Ovary (tissue), 9 donors: ENCODE measurements around the gene CABLES1. TPM values are rescaled to one million over a fixed set of nuclear protein-coding genes. Genes with fewer than 3 reads are reported as not detected.

Source experiments
- DNase-seq, 5 donors: peaks; one replicate each; pipeline ENCODE4 v3.0.0-alpha.2; 2019 to 2020
- H3K27ac ChIP-seq, 2 donors: fragments of 200-600 bp; one replicate each; pipeline versions ENCODE4 v1.5.1 to v1.8.0; 2019 to 2022
- H3K27me3 ChIP-seq: fragments of 200-600 bp; one replicate; pipeline ENCODE4 v1.8.0; 2022
- H3K36me3 ChIP-seq: fragments of 200-600 bp; sonication (generic); one replicate; pipeline ENCODE4 v1.5.1; 2019
- H3K4me1 ChIP-seq: one replicate; pipeline ENCODE4 v1.8.1; 2013; ENCODE audit warnings: mild to moderate bottlenecking, moderate library complexity; ENCODE audit not compliant: insufficient read depth
- H3K4me3 ChIP-seq: fragments of 200-600 bp; sonication (generic); one replicate; pipeline ENCODE4 v1.5.1; 2017
- H3K9me3 ChIP-seq, 2 donors: fragments of 200-600 bp in 1 of 2; sonication (generic) in 1 of 2; one replicate each; pipeline versions ENCODE4 v1.5.1 to v1.8.1; 2013 to 2019; ENCODE audit warnings: mild to moderate bottlenecking in 1 of 2, moderate library complexity in 1 of 2
- EP300 ChIP-seq: sonication (generic); formaldehyde crosslinking; IDR thresholded peaks from one replicate; pipeline ENCODE4 v1.6.1; 2017; ENCODE audit warnings: antibody characterized with exemption
- POLR2A ChIP-seq: fragments of 450-650 bp; IDR thresholded peaks from one replicate; pipeline ENCODE4 v1.6.1; 2017; ENCODE audit warnings: antibody characterized with exemption, mild to moderate bottlenecking, moderate library complexity
- WGBS, 3 donors: extraction: QIAGEN DNeasy Blood & Tissue Kit in 1 of 3; methylation state at CpG; one replicate each; pipeline versions ENCODE4 v1.1.5 to v1.1.7; 2013 to 2017; 5-methylcytosine and 5-hydroxymethylcytosine counted together
- intact Hi-C, 4 donors: fragments of 100-400 bp; cut with DNase I; formaldehyde crosslinking; loops; one replicate each; pipeline versions ENCODE4 v1.11.0 to v1.15.1; 2022 to 2023
- polyA plus RNA-seq, 2 donors: library from polyadenylated mRNA; stranded (reverse); fragments of 200-250 nt in 1 of 2; fragments of 350-450 nt in 1 of 2; fragmentation: Illumina TruSeq in 1 of 2; extraction: RNeasy Lipid Tissue Mini Kit (QIAGEN cat#74804) in 1 of 2; gene quantifications; one replicate each; pipeline ENCODE4 v1.2.3, GENCODE V29; 2013 to 2014
- total RNA-seq, 7 donors: library from RNA; depleted of rRNA in 2 of 7; stranded (reverse); fragments of >200 nt in 2 of 7; fragmentation: NEBNext Ultra II Directional in 3 of 7; extraction: Animal tissue kit (Norgen Biotek cat#: 25700) in 3 of 7; gene quantifications; one replicate each; pipeline versions ENCODE4 v1.1.0 to v1.2.4, GENCODE V29; 2016 to 2023
- TF ChIP-seq, protein P1 (sequence below), 3 donors: fragments of 450-650 bp in 2 of 3; fragments of 200-600 bp in 1 of 3; IDR thresholded peaks; one replicate each; pipeline versions ENCODE4 v1.5.1 to v1.8.0; 2016 to 2022; ENCODE audit warnings: antibody characterized with exemption in 3 of 3, mild to moderate bottlenecking in 1 of 3
- donor health status: DM: no; HTN: no; CAD: no; lungs with moderate emphysema.
- donor health status: DM: no; HTN: no; CAD: no.
- donor health status: Bipolar disorder and iron deficiency.
- donor health status: DM: yes; HTN: yes; CAD: no.
- donor health status: DM: no; HTN: no; CAD: no.
- donor health status: DM: yes; HTN: yes; CAD: no.

Gene CABLES1
- total and polyA plus RNA-seq, 9 donors: 2.6 to 8.9 (median 5.3) TPM

DNA sequence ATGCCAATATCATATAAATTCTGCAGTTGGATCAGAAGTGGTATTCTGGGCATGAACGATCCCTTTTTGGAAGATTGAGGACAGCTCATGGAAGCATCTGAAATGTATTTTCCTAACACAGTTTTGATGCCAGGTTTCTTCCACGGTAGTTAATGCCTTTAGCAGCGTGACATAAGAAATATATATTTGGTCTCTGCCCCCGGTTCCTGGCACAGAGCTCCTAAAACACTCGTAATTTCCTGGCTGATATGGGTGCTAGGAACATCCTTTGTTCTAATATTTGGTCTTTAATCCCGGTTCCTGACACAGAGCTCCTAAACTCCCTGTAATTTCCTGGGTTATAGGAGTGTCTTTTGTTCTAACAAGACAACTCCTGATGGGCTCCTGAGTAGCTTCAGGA, 8.2 kb upstream of the CABLES1 start:
- WGBS, 3 donors: 18 to 27% (median 26%) methylated on average over 6 of the region's 6 CpGs
- no peak for DNase-seq
- TF ChIP-seq, protein P1, sequence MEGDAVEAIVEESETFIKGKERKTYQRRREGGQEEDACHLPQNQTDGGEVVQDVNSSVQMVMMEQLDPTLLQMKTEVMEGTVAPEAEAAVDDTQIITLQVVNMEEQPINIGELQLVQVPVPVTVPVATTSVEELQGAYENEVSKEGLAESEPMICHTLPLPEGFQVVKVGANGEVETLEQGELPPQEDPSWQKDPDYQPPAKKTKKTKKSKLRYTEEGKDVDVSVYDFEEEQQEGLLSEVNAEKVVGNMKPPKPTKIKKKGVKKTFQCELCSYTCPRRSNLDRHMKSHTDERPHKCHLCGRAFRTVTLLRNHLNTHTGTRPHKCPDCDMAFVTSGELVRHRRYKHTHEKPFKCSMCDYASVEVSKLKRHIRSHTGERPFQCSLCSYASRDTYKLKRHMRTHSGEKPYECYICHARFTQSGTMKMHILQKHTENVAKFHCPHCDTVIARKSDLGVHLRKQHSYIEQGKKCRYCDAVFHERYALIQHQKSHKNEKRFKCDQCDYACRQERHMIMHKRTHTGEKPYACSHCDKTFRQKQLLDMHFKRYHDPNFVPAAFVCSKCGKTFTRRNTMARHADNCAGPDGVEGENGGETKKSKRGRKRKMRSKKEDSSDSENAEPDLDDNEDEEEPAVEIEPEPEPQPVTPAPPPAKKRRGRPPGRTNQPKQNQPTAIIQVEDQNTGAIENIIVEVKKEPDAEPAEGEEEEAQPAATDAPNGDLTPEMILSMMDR (IDR thresholded peaks at IDR 0.05): no peak
- TF ChIP-seq POLR2A: no peak
- TF ChIP-seq EP300: no peak
- Histone ChIP-seq H3K27ac (no peak overlapping the region), H3K4me3 (no peak overlapping the region), H3K4me1 (no peaks in the 10 kb centered on the region), H3K27me3 (no peaks in the 10 kb centered on the region), H3K36me3 (no peaks in the 10 kb centered on the region), H3K9me3 (no peaks in the 10 kb centered on the region)
- intact Hi-C loops: no loop called here

DNA sequence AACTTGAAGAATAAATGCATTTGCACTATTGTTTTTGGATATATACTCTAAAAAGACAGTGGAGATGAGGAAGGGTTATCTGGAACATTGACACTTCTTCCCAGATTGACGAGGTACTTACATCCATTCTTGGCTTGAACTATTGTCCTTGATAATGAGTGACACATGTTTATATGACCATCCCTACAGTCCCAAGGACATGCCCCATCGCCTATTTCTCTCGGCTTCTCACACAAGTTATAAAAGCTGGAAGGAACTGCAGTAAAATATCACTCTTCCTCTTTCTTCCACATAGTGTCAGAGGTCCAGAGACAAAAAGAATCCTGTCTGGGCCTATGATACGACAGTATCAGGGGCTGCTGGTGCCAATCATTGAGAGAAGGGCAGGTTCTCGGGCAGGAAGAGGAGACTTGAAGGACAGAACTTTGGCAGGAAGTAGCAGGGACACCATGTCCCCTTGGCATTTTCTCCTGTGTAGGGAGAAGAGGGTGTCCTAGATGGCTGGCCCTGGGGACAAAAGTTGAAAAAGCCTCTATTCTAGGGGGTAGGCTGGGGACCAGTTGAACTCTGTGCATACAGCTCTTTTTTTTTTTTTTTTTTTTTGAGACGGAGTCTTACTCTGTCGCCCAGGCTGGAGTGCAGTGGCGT, 5.8 kb upstream of the CABLES1 start:
- TF ChIP-seq POLR2A (no peak), EP300 (no peak)
- TF ChIP-seq, protein P1 (IDR thresholded peaks at IDR 0.05): no peak
- Histone ChIP-seq H3K36me3 (no peaks in the 10 kb centered on the region), H3K4me3 (no peak overlapping the region), H3K9me3 (no peaks in the 10 kb centered on the region), H3K4me1 (no peaks in the 10 kb centered on the region), H3K27me3 (no peaks in the 10 kb centered on the region), H3K27ac (no peak overlapping the region)
- intact Hi-C loops: loop anchor here in 2 of 4 donors (5.0 to 10.0 kb wide), 5 partner anchors 95 to 283 kb away; no protein-coding TSS in a partner anchor
- 76 to 87% (median 81%) methylated on average over 8 of the region's 8 CpGs for WGBS, 3 donors
- no peak for DNase-seq

DNA sequence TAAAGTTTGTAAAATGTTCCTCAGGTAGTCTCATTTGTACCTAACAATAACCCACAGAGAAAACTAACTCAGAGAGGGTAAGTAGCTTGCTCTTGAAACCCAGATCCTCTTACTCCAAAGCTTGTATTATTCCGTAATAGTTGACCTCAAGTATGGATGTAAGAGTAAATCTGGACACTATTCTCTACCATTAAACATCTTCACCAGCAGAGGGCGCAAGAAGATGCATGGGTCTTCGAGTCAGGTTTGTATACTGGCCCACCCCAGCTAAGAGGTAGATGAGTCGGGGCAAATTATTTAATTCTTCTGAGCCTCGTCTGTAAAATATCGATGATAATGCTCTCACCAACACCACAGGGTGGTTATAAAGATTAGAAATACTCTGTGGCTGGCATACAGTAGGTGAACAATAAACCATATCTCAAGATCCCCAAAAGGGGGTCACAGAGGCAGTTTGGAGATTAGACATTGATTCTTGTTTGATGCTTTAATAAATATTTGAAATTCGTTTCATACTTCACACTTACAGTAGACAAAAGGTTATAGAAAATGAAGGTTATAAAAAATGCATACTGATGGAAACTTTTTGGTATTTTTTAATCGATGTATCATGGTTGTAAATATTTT, 3.5 kb upstream of the CABLES1 start:
- Histone ChIP-seq H3K27ac (no peak overlapping the region), H3K27me3 (no peaks in the 10 kb centered on the region), H3K36me3 (no peaks in the 10 kb centered on the region), H3K9me3 (no peaks in the 10 kb centered on the region), H3K4me3 (no peak overlapping the region), H3K4me1 (no peaks in the 10 kb centered on the region)
- TF ChIP-seq, protein P1 (IDR thresholded peaks at IDR 0.05): peak; percentile 69 to 82 (median 75)
- TF ChIP-seq EP300: no peak
- intact Hi-C loops: loop anchor here in 2 of 4 donors (5.0 to 10.0 kb wide), 5 partner anchors 93 to 280 kb away; no protein-coding TSS in a partner anchor
- DNase-seq: peak in 4 of 5 donors; percentile 51 to 78 (median 66)
- 22 to 27% (median 25%) methylated on average over 8 of the region's 8 CpGs for WGBS, 3 donors

DNA sequence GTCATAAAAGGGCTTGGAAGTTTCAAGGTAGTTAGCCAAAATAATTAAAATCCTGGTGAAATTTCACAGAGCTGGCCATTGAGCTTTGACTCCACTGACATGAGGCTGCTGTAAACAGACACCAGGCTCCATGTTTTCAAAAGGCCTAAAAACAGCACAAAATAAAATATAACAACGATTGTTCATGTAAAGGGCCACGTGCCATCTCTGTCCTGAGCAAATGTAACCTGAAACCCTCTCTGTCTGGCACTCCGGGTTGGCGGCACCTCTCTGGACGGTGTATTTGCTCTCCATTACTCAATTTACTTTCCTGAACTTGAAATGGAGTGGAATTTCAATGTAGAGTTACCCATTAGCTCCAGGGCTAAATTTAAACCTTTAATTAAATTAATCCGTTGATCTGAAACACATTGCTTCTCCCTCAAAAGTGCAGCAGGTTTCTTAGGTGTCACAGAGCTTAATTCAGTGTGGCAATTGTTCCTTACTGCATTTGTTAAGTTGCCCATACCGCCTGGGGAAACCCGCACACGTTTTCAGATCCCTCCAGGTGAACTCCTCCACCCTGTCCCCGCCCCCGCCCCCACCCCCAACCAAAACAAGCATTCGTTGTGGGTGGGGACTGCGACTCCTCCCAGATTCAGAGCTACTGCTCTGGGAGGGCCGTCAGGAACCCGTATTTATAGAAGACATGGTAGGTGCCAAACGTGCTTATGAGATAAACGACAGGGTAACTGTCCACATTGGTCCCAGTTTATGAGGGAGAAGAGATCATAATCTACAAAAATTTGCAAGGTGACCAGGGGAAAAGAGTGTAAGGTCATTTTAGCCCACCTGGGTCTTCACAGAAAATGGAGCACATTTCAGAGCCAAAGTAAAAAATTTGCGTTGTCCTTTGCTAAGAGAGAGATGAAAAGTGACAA, 1.2 kb upstream of the CABLES1 start:
- Histone ChIP-seq H3K36me3 (no peaks in the 10 kb centered on the region), H3K4me3 (peak overlapping the region; percentile 56), H3K27me3 (no peaks in the 10 kb centered on the region), H3K27ac (no peak overlapping the region), H3K9me3 (no peaks in the 10 kb centered on the region), H3K4me1 (no peaks in the 10 kb centered on the region)
- no peak for DNase-seq
- no peak for TF ChIP-seq EP300
- TF ChIP-seq POLR2A: no peak
- TF ChIP-seq, protein P1 (IDR thresholded peaks at IDR 0.05): no peak
- intact Hi-C loops: loop anchor here in 3 of 4 donors (2.0 to 10.0 kb wide), 6 partner anchors 91 to 278 kb away; no protein-coding TSS in a partner anchor
- 65 to 88% (median 68%) methylated on average over 18 of the region's 18 CpGs for WGBS, 3 donors
